ENCODE measurements around the gene PKP2.

The PKP2 gene

GRCh38 chr12:32755051-32755653, 141.4 kb downstream of the PKP2 start:
- ChIA-PET CTCF (interaction anchor here (0.7 to 4.9 kb wide), 36 partner anchors 9 to 1279 kb away, joined by 3 to 92 read pairs (median 6); partner anchors contain the start of gene ALG10), POLR2A (interaction anchor here (0.6 to 1.7 kb wide), 5 partner anchors 12 to 1267 kb away, joined by 3 to 13 read pairs (median 4); partner anchors contain the start of gene ALG10)
- DNase-seq (ENCODE audit: low read depth, low spot score): peak; percentile 38
- peak overlapping the region; percentile 98 for H3K4me3 ChIP-seq (ENCODE audit: low read depth, low read length)
- peak; percentile 87 for TF ChIP-seq CTCF (IDR thresholded peaks at IDR 0.05; ENCODE audit: insufficient read depth, low read length, missing control alignments)

- POLR2A ChIA-PET: no interaction called here
- CTCF ChIA-PET: interaction anchor here (1.3 to 4.9 kb wide), 10 partner anchors 8 to 1269 kb away, joined by 3 to 92 read pairs (median 12); partner anchors contain the start of gene ALG10
- peak overlapping the region; percentile 98 for H3K4me3 ChIP-seq (ENCODE audit: low read depth, low read length)
Observed at GRCh38 chr12:32754111-32754510, 142.5 kb downstream of the PKP2 start.

GRCh38 chr12:32753605-32754004, 143.0 kb downstream of the PKP2 start:
- no peak for TF ChIP-seq CTCF (IDR thresholded peaks at IDR 0.05; ENCODE audit: insufficient read depth, low read length, missing control alignments)
- ChIA-PET POLR2A (no interaction called here), CTCF (interaction anchor here (2.8 kb wide), 1 partner anchor 17 kb away, joined by 10 read pairs; no protein-coding TSS in a partner anchor)
- peak overlapping the region; percentile 98 for H3K4me3 ChIP-seq (ENCODE audit: low read depth, low read length)
- DNase-seq (ENCODE audit: low read depth, low spot score): no peak

More at GRCh38 chr12:32754111-32754510, 142.5 kb downstream of the PKP2 start:
- no peak for TF ChIP-seq CTCF (IDR thresholded peaks at IDR 0.05; ENCODE audit: insufficient read depth, low read length, missing control alignments)
- DNase-seq (ENCODE audit: low read depth, low spot score): no peak

- POLR2A ChIA-PET: interaction anchor here (1.0 kb wide), 1 partner anchor 12 kb away, joined by 3 read pairs; the partner anchor contains the start of gene YARS2
- DNase-seq (ENCODE audit: low read depth, low spot score): no peak
- CTCF ChIA-PET: interaction anchor here (5.0 kb wide), 1 partner anchor 13 kb away, joined by 43 read pairs; the partner anchor contains the start of gene YARS2
- no peak overlapping the region for H3K4me3 ChIP-seq (ENCODE audit: low read depth, low read length)
- no peak for TF ChIP-seq CTCF (IDR thresholded peaks at IDR 0.05; ENCODE audit: insufficient read depth, low read length, missing control alignments)
Observed at GRCh38 chr12:32743264-32743663, 153.3 kb downstream of the PKP2 start.

- no peak overlapping the region for H3K4me3 ChIP-seq (ENCODE audit: low read depth, low read length)
- no peak for TF ChIP-seq CTCF (IDR thresholded peaks at IDR 0.05; ENCODE audit: insufficient read depth, low read length, missing control alignments)
- no peak for DNase-seq (ENCODE audit: low read depth, low spot score)
- ChIA-PET CTCF (interaction anchor here (1.3 kb wide), 1 partner anchor 13 kb away, joined by 5 read pairs; no protein-coding TSS in a partner anchor), POLR2A (interaction anchor here (1.0 kb wide), 1 partner anchor 13 kb away, joined by 3 read pairs; the partner anchor contains the start of gene YARS2)
Observed at GRCh38 chr12:32742133-32742532, 154.4 kb downstream of the PKP2 start.
